ENCODE measurements around the gene TLCD4.

The TLCD4 gene

GRCh38 chr1:95118067-95118499 lies 928 bp downstream of the TLCD4 start:
- no peak for TF ChIP-seq CTCF (IDR thresholded peaks at IDR 0.05; ENCODE audit: low read depth, low read length, poor library complexity, severe bottlenecking)
- peak; percentile 19; the same call in 1 of the 2 replicates for TF ChIP-seq EZH2phosphoT487 (IDR thresholded peaks at IDR 0.05; ENCODE audit: borderline replicate concordance, low read length)
- Histone ChIP-seq H3K9me3 (ENCODE audit: control insufficient read depth, insufficient read depth, low read length) (no peaks in the 10 kb centered on the region), H3K27ac (ENCODE audit: low read depth, low read length) (no peak overlapping the region)

GRCh38 chr1:95118710-95119109 lies 1.6 kb downstream of the TLCD4 start:
- Histone ChIP-seq H3K27ac (ENCODE audit: low read depth, low read length) (no peak overlapping the region), H4K20me1 (ENCODE audit: control insufficient read depth, insufficient read depth, low read depth, low read length) (no peaks in the 10 kb centered on the region), H3K9me2 (replicated peaks; ENCODE audit: control insufficient read depth, low read length) (no peaks in the 10 kb centered on the region), H3K79me2 (ENCODE audit: control insufficient read depth, low read length) (no peaks in the 10 kb centered on the region), H3K27me3 (ENCODE audit: control insufficient read depth, low read length) (peaks cover 46% of the 10 kb centered on the region), H3K36me3 (ENCODE audit: control insufficient read depth, low read length) (no peaks in the 10 kb centered on the region), H3K4me1 (ENCODE audit: control insufficient read depth, low read length) (peaks cover 9% of the 10 kb centered on the region), H3K9me3 (ENCODE audit: control insufficient read depth, insufficient read depth, low read length) (no peaks in the 10 kb centered on the region), H3K4me3 (ENCODE audit: low read length) (no peak overlapping the region), H3F3A (ENCODE audit: control insufficient read depth, insufficient read depth) (no peaks in the 10 kb centered on the region), H3K4me2 (ENCODE audit: low read length) (no peak overlapping the region)
- no peak for TF ChIP-seq EZH2phosphoT487 (IDR thresholded peaks at IDR 0.05; ENCODE audit: borderline replicate concordance, low read length)
- TF ChIP-seq CTCF (IDR thresholded peaks at IDR 0.05; ENCODE audit: low read depth, low read length, poor library complexity, severe bottlenecking): no peak

More at GRCh38 chr1:95118067-95118499, 928 bp downstream of the TLCD4 start:
- no peaks in the 10 kb centered on the region for H4K20me1 ChIP-seq (ENCODE audit: control insufficient read depth, insufficient read depth, low read depth, low read length)
- H3K36me3 ChIP-seq (ENCODE audit: control insufficient read depth, low read length): no peaks in the 10 kb centered on the region
- no peaks in the 10 kb centered on the region for H3F3A ChIP-seq (ENCODE audit: control insufficient read depth, insufficient read depth)
- peak overlapping the region; percentile 67 for H3K4me3 ChIP-seq (ENCODE audit: low read length)
- H3K27me3 ChIP-seq (ENCODE audit: control insufficient read depth, low read length): peaks cover 46% of the 10 kb centered on the region
- peaks cover 9% of the 10 kb centered on the region for H3K4me1 ChIP-seq (ENCODE audit: control insufficient read depth, low read length)
- peak overlapping the region; percentile 76 for H3K4me2 ChIP-seq (ENCODE audit: low read length)
- no peaks in the 10 kb centered on the region for H3K79me2 ChIP-seq (ENCODE audit: control insufficient read depth, low read length)
- H3K9me2 ChIP-seq (replicated peaks; ENCODE audit: control insufficient read depth, low read length): no peaks in the 10 kb centered on the region

GRCh38 chr1:95119273-95119672 lies 2.1 kb downstream of the TLCD4 start:
- no peak overlapping the region for H3K4me3 ChIP-seq (ENCODE audit: low read length)
- no peak for TF ChIP-seq EZH2phosphoT487 (IDR thresholded peaks at IDR 0.05; ENCODE audit: borderline replicate concordance, low read length)
- no peak for TF ChIP-seq CTCF (IDR thresholded peaks at IDR 0.05; ENCODE audit: low read depth, low read length, poor library complexity, severe bottlenecking)
- H3F3A ChIP-seq (ENCODE audit: control insufficient read depth, insufficient read depth): no peaks in the 10 kb centered on the region
- no peaks in the 10 kb centered on the region for H3K36me3 ChIP-seq (ENCODE audit: control insufficient read depth, low read length)
- no peaks in the 10 kb centered on the region for H3K9me2 ChIP-seq (replicated peaks; ENCODE audit: control insufficient read depth, low read length)
- H3K27ac ChIP-seq (ENCODE audit: low read depth, low read length): no peak overlapping the region
- peaks cover 9% of the 10 kb centered on the region for H3K4me1 ChIP-seq (ENCODE audit: control insufficient read depth, low read length)
- peaks cover 47% of the 10 kb centered on the region for H3K27me3 ChIP-seq (ENCODE audit: control insufficient read depth, low read length)
- H4K20me1 ChIP-seq (ENCODE audit: control insufficient read depth, insufficient read depth, low read depth, low read length): no peaks in the 10 kb centered on the region
- no peaks in the 10 kb centered on the region for H3K79me2 ChIP-seq (ENCODE audit: control insufficient read depth, low read length)
- no peaks in the 10 kb centered on the region for H3K9me3 ChIP-seq (ENCODE audit: control insufficient read depth, insufficient read depth, low read length)
- H3K4me2 ChIP-seq (ENCODE audit: low read length): no peak overlapping the region
